SK-N-DZ (cell line): ENCODE data around the gene SLC16A10.
"Not testable (repeated sequence)": the region's sequence is repeated elsewhere in the genome, so short reads cannot be mapped to it uniquely, and the experiment has no call there.

Source experiments
- DNase-seq: peaks from one replicate; pipeline ENCODE4 v3.0.0-alpha.2; 2015; ENCODE audit warnings: low spot score

Gene SLC16A10

GRCh38 chr6:111212625-111213024 lies 125.3 kb downstream of the SLC16A10 start:
- DNase-seq = no peak

DNA sequence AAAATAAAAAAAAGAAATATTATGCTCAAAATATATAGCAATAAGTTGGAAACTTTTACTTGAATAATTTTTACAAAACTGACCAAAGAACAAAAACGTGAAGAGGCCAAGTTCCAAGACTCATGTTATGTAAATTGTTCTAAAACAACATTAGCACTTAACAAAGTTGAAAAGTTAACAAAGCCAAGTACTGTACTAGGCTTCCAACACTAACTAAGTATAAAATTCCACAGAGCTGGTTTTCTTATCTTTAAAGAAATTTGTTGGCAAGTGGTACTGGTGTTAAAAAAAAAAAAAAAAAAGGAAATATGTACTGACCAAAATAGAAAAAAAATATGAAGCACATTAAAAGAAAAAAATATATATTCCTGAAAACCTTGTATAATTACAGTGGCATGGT lies 127.8 kb downstream of the SLC16A10 start:
- no peak for DNase-seq

GRCh38 chr6:111219785-111220184 lies 132.5 kb downstream of the SLC16A10 start:
- no peak for DNase-seq

GRCh38 chr6:111220383-111221031 lies 133.2 kb downstream of the SLC16A10 start:
- no peak for DNase-seq

DNA sequence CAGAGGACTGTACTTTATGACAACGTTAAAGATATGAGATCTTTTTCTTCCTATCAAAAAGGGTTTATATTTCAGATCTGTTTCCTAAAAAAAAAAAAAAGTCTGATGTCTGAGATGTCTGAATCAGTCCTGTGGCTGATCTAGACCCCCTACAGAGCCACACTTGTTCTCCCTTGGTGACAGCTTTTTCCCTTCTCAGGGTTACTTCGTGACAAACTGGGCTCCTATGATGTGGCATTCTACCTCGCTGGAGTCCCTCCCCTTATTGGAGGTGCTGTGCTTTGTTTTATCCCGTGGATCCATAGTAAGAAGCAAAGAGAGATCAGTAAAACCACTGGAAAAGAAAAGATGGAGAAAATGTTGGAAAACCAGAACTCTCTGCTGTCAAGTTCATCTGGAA lies 134.5 kb downstream of the SLC16A10 start:
- DNase-seq = no peak

GRCh38 chr6:111222341-111222740 lies 135.0 kb downstream of the SLC16A10 start:
- DNase-seq = no peak

DNA sequence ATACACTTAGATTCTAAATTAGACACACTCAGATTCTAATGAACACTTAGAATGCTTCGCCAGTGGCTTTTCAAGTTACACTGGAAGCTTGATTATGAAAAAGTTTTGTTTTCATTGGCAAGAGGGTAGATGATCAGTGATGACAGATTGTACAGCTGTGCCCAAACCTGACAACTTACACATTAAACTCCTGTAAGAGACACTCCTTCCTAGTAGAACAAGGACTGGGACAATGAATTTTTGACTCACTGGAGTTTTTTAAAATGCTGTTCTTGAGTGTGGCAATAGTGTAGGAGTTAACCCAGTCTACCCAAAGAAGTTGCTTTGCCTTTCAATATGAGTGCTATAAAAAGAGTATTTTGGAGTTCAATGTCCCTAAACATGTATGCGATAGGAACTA lies 140.8 kb downstream of the SLC16A10 start:
- DNase-seq = no peak

- no peak for DNase-seq
Observed at GRCh38 chr6:111230351-111231089, 143.2 kb downstream of the SLC16A10 start.

GRCh38 chr6:111231090-111231459 lies 143.8 kb downstream of the SLC16A10 start:
- no peak for DNase-seq

DNA sequence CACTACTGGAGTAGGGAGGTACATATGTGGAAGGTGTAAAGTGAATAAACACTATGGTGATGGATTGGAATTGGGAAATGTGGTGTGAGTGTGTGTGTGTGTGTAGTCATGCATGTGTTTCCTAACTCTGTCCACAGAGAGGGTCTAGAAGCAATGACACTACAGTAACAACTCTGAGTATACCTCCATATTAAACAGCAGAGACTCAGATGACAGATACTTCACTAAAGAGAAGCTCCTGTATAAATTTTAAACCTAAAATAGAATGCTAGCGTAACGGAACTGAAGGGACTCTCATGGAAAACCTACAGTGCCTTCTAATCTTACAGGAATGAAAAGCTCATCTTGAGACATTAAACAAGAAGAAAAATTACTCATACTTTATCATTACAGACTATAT lies 150.5 kb downstream of the SLC16A10 start:
- no peak for DNase-seq

DNA sequence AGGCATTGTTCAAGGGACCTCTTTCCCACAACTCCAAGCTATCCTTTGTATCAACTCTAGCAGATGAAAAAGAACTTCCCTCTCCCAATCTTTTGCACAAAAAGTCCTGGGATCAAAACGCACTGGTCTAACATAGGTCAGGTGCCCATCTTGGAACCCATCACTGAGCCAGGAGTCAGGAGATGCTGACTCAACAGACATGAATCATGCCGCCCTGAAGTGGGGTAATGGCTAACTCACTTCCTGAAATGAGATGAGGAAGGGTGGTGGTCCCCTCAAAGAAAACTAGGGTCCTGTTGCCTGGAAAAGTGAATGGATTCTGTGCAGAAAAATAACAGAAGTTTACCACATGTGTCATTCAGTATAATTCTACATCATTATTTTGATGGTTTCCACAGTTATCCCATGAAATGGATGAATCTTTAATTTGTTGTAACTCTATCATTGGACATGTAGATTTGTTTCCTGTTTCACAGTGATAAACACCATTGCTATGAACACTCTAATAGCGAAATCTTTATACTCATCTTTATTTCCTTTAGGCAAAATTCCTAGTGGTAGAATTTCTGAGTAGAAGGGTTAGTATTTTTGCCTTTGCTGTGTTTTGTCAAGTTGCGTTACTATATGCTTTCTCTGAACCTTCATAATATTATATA lies 151.3 kb downstream of the SLC16A10 start:
- no peak for DNase-seq

DNA sequence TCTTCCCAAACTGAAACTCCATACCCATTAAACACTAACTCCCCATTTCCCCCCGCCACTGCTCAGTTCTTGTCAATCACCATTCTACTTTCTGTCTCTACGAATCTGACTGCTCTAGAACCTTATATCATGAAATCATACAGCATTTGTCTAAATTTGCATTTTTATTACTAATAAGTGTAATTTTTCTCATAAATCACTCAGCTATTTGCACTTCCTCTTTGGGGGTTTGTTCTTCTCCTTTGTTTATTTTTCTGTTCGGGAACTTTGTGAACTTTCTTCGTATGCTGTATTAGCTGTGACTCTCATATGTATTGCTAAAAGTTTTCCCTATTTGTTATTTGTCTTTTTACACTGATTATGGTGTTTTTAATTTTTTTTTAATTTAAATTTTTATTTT lies 152.2 kb downstream of the SLC16A10 start:
- DNase-seq = no peak

DNA sequence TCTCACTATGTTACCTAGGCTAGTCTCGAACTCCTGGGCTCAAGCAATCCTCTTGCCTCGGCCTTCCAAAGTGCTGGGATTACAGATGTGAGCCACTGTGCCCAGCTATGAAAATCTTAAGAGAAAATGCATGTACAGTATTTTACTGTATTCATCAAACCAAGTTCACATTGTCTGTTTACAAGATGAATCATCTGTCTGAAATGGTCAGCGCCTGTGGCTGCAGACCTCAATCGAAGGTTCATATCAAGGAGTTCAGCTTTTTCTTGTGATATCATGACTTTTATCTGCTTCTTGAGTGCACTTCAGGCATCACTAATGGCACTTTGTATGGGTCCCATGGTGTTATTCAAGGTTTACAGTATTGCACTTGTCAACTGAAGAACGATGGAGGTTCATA lies 155.1 kb downstream of the SLC16A10 start:
- DNase-seq = no peak

GRCh38 chr6:111243095-111243494 lies 155.8 kb downstream of the SLC16A10 start:
- no peak for DNase-seq

DNA sequence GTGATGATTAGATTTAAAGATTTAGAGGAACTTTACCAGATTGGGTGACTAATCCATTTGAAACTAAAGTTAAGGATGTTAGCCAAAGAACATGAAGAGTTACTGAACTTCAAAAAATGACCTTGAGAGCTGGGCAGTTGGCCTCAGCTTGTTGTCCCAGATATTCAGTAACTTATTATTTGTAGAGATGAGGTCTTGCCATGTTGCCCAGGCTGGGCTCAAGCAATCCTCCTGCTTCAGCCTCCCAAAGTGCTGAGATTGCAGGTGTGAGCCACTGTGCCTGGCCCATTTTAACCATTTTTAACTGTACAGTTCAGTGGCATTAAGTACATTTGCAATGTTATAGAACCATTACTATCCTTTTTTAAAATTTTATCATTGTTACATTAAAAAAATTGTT lies 161.5 kb downstream of the SLC16A10 start:
- DNase-seq = no peak

DNA sequence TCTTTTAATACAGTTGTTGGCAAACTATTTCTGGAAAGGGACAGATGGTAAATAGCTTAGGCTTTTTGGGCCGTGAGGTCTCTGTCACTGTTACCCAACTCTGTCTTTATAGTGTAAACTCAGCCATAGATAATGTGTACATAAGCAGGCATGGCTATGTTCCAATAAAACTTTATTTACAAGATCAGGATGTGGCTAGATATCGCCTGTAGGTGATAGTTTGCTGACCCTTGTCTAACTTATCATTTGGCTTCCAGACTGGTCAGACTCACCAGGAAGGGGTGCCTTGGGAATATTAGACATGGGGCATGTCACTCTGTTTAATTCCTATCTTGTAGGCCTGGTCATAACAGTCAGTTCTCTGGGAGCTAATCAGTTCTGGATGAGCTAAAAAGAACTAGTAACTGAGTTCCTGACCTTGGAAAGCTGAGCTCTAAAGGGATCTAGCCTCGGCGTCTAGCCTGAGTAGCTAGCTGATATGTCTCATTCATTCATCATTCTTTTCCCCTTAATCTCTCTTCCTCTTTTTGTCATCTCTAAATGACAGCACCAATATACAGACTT lies 163.6 kb downstream of the SLC16A10 start:
- no peak for DNase-seq

DNA sequence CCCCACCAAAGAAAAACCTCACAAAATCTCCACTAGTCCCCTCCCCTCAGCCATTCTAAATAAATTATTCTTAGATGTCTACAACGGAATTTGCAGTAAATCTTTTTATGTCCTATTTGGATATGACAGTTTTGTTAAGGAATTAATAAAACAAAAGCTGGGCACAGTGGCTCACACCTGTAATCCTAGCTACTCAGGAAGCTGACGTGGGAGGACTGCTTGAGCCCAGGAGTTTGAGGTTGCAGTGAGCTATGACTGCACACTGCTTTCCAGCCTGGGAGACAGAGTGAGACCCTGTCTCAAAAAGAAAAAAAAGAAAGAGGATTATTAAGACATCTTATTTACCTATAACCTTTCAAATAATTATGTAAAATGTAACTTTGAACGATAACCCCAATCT lies 165.4 kb downstream of the SLC16A10 start:
- no peak for DNase-seq

- no peak for DNase-seq
Observed at GRCh38 chr6:111254004-111254778, 166.9 kb downstream of the SLC16A10 start.

GRCh38 chr6:111254779-111255166 lies 167.5 kb downstream of the SLC16A10 start:
- DNase-seq = no peak

DNA sequence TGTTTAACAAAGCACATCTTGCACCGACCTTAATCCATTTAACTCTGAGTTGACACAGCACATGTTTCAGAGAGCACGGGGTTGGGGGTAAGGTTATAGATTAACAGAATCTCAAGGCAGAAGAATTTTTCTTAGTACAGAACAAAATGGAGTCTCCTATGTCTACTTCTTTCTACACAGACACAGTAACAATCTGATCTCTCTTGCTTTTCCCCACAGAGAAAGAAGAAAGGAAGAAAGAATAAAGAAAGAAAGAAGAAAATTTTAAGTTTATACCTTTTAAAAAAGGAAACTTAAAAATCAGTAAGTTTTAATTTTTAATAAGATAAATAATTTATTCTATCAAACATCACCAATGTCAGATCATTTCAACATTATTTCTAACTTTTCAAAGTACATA lies 168.5 kb downstream of the SLC16A10 start:
- DNase-seq = not testable (repeated sequence)

DNA sequence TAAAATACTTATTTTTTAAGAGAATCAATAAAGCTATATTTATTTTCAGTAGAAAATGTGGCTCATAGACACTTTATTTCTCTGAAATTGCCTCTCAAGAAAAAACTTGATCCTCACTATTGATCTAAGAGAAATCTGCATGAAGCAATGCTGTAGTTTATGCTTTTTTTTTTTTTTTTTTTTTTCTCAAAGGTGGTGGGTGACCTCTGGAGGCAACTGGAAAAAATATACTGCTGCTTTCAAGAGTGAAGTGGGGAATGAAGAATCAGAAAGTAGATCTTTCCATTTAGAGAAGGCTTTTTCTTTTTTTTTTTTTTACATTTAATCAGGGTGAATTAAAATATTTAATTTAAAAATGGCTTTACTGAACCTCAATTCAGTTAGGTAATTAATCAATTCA lies 169.3 kb downstream of the SLC16A10 start:
- peak; percentile 28 for DNase-seq

DNA sequence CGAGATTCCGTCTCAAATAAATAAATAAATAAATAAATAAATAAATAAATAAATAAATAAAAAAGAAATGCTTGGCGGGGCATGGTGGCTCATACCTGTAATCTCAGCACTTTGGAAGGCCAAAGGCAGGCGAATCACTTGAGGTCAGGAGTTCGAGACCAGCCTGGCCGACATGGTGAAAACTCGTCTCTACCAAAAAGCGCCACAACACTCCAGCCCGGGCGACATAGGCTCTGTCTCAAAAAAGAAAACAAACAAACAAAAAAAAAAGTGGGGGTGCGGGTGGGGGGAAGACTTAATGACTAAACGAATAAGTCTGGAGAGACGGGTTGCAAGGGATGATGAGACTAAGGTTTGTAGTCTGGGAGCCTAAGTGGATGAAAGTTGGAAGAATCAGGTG lies 170.7 kb downstream of the SLC16A10 start:
- no peak for DNase-seq
